K562 (cell line): ENCODE measurements around the gene KCNAB1. TPM values are rescaled to one million over a fixed set of nuclear protein-coding genes. Genes with fewer than 3 reads are reported as not detected.

Source experiments
- ATAC-seq: fragments of 200-7000 bp; cut with Tn5 transposase; 3 replicates; pipeline ENCODE4 v1.9.1; 2020; ENCODE audit warnings: moderate library complexity
- BruUV-seq: library from RNA; stranded (reverse); fragments of 400-500 nt; replicated peaks from 2 replicates; lab custom pipeline; 2021; lab: Mats Ljungman, UMichigan
- CTCF ChIA-PET: fragments of 300-600 bp; formaldehyde crosslinking; extraction: SDS; loops from one replicate; lab custom pipeline; 2021; ENCODE audit warnings: low intra/inter-chr PET ratio; lab: Yijun Ruan, JAX
- POLR2A ChIA-PET: fragments of 300-600, 350-650 bp; sonication (Branson Sonifier 250); formaldehyde crosslinking; extraction: SDS; loops from one replicate; lab custom pipeline; 2021; ENCODE audit warnings: antibody characterized with exemption, inconsistent platforms; lab: Yijun Ruan, JAX
- DNase-seq, 4 experiments: peaks; one replicate each; pipeline versions ENCODE4 v3.0.0 to v3.0.0-alpha.2; 2011 to 2018; ENCODE audit warnings: low spot score in 3 of 4, mixed read lengths in 3 of 4; ENCODE audit errors: extremely low read depth in 1 of 4
- FAIRE-seq: peaks from 2 replicates; lab custom pipeline; 2011; peaks lifted over from hg19 to GRCh38; lab: Jason Lieb, UNC
- H2AFZ ChIP-seq: 2 replicates; pipeline ENCODE4 v1.6.0; 2011; ENCODE audit warnings: low read depth, low read length, control low read depth, inconsistent platforms
- H3K27ac ChIP-seq: fragments of 200-600 bp; 3 replicates; pipeline ENCODE4 v1.8.0; 2011; ENCODE audit warnings: low read depth, mild to moderate bottlenecking, control low read depth, inconsistent platforms, low read length, moderate library complexity, mixed read lengths; ENCODE audit errors: extremely low read depth
- H3K27me3 ChIP-seq, 2 experiments: fragments of 300-600 bp in 1 of 2; 2 replicates in 1 of 2; 3 replicates in 1 of 2; pipeline versions ENCODE4 v1.6.0 to v1.8.0; 2011; ENCODE audit warnings: inconsistent platforms in 2 of 2, low read length in 2 of 2, mild to moderate bottlenecking in 1 of 2, mixed read lengths in 1 of 2, moderate library complexity in 1 of 2; ENCODE audit not compliant: control insufficient read depth in 2 of 2, insufficient read depth in 2 of 2
- H3K36me3 ChIP-seq: fragments of 300-600 bp; 3 replicates; pipeline ENCODE4 v1.8.0; 2011; ENCODE audit warnings: mild to moderate bottlenecking, low read length, inconsistent platforms; ENCODE audit not compliant: control insufficient read depth, insufficient read depth
- H3K4me1 ChIP-seq, 2 experiments: fragments of 200-600 bp in 1 of 2; replicated peaks in 1 of 2; 2 replicates in 1 of 2; 3 replicates in 1 of 2; pipeline versions ENCODE4 v1.5.1 to v1.8.0; 2011; ENCODE audit warnings: inconsistent platforms in 2 of 2, low read length in 2 of 2, mild to moderate bottlenecking in 1 of 2, mixed read lengths in 1 of 2, moderate library complexity in 1 of 2; ENCODE audit not compliant: control insufficient read depth in 2 of 2, insufficient read depth in 2 of 2
- H3K4me2 ChIP-seq: 2 replicates; pipeline ENCODE4 v1.6.1; 2011; ENCODE audit warnings: low read length, control low read depth, inconsistent platforms, mixed read lengths; ENCODE audit not compliant: insufficient read depth
- H3K4me3 ChIP-seq: fragments of 200-600 bp; sonication (generic), shearing (Covaris generic); 2 replicates; pipeline ENCODE4 v1.5.1; 2016; ENCODE audit warnings: control low read depth, inconsistent platforms
- H3K79me2 ChIP-seq: fragments of 200-600 bp; 3 replicates; pipeline ENCODE4 v1.8.0; 2011; ENCODE audit warnings: low read length, inconsistent platforms; ENCODE audit not compliant: control insufficient read depth, insufficient read depth
- H3K9ac ChIP-seq, 2 experiments: 2 replicates each; pipeline versions ENCODE4 v1.6.0 to v1.6.1; 2011; ENCODE audit warnings: low read depth in 2 of 2, low read length in 2 of 2, control low read depth in 1 of 2, inconsistent platforms in 1 of 2, mild to moderate bottlenecking in 1 of 2, mixed read lengths in 1 of 2; ENCODE audit not compliant: insufficient read depth in 1 of 2
- H3K9me1 ChIP-seq: one replicate; pipeline ENCODE4 v1.6.0; 2011; ENCODE audit warnings: inconsistent platforms, mild to moderate bottlenecking, low read length, moderate library complexity; ENCODE audit not compliant: control insufficient read depth, insufficient read depth
- H3K9me3 ChIP-seq: replicated peaks from 2 replicates; pipeline ENCODE4 v1.5.1; 2011; ENCODE audit warnings: low read depth, low read length, inconsistent platforms; ENCODE audit not compliant: control insufficient read depth, insufficient read depth
- H4K20me1 ChIP-seq: replicated peaks from 2 replicates; pipeline ENCODE4 v1.6.1; 2011; ENCODE audit warnings: low read length, inconsistent platforms, mixed read lengths; ENCODE audit not compliant: control insufficient read depth, insufficient read depth
- CXXC5 ChIP-seq: fragments of 250-450 bp; sonication (Bioruptor Pico); IDR thresholded peaks from 2 replicates; pipeline ENCODE4 v1.8.0; 2022; ENCODE audit warnings: inconsistent platforms, mild to moderate bottlenecking, moderate library complexity
- GTF2F1 ChIP-seq: IDR thresholded peaks from 2 replicates; pipeline ENCODE4 v1.6.1; 2011; ENCODE audit warnings: low read depth, low read length, improper control_type of control experiment
- HDAC8 ChIP-seq: fragments of 450-650 bp; IDR thresholded peaks from 2 replicates; pipeline ENCODE4 v1.6.1; 2016; ENCODE audit warnings: mild to moderate bottlenecking, missing genetic modification characterization, moderate library complexity, missing compliant biosample characterization
- HIVEP1 ChIP-seq: fragments of 250-450 bp; sonication (Bioruptor Pico); IDR thresholded peaks from 2 replicates; pipeline ENCODE4 v1.4.0; 2020; ENCODE audit warnings: mild to moderate bottlenecking
- HSF4 ChIP-seq: fragments of 250-450 bp; sonication (Bioruptor Pico); IDR thresholded peaks from 2 replicates; pipeline ENCODE4 v2.1.2; 2022; ENCODE audit warnings: mild to moderate bottlenecking, moderate library complexity, borderline replicate concordance
- ID3 ChIP-seq, 2 experiments: fragments of 250-450 bp in 1 of 2; fragments of 450-650 bp in 1 of 2; sonication (Bioruptor Pico) in 1 of 2; IDR thresholded peaks; 2 replicates each; pipeline versions ENCODE4 v1.6.1 to v1.8.0; 2016 to 2021; ENCODE audit warnings: mild to moderate bottlenecking in 2 of 2, moderate library complexity in 2 of 2, missing compliant biosample characterization in 1 of 2, missing genetic modification characterization in 1 of 2
- MBD2 ChIP-seq: sonication (generic); IDR thresholded peaks from 2 replicates; pipeline ENCODE4 v1.6.1; 2016; ENCODE audit warnings: low read depth, borderline replicate concordance
- NFIC ChIP-seq: fragments of 450-650 bp; IDR thresholded peaks from 2 replicates; pipeline ENCODE4 v1.6.1; 2017; ENCODE audit warnings: mild to moderate bottlenecking, inconsistent platforms
- RBBP5 ChIP-seq: fragments of 200-600 bp; sonication (generic); IDR thresholded peaks from 2 replicates; pipeline ENCODE4 v1.6.1; 2012; ENCODE audit warnings: borderline replicate concordance, mild to moderate bottlenecking, low read length, control low read depth, inconsistent platforms; ENCODE audit not compliant: insufficient read depth, poor library complexity, severe bottlenecking
- SP2 ChIP-seq: IDR thresholded peaks from 2 replicates; pipeline ENCODE4 v1.6.1; 2011; ENCODE audit warnings: mild to moderate bottlenecking, low read depth, low read length, moderate library complexity; ENCODE audit not compliant: poor library complexity, severe bottlenecking; ENCODE audit errors: extremely low read depth
- TCF3 ChIP-seq: sonication (generic); formaldehyde crosslinking; IDR thresholded peaks from 2 replicates; pipeline ENCODE4 v1.4.0; 2020; ENCODE audit warnings: mild to moderate bottlenecking, missing genetic modification reagents
- TEAD2 ChIP-seq: fragments of 450-650 bp; IDR thresholded peaks from 2 replicates; pipeline ENCODE4 v1.6.1; 2016; ENCODE audit warnings: missing genetic modification characterization, control low read depth, missing compliant biosample characterization
- XRCC5 ChIP-seq: fragments of 200-400 bp; formaldehyde crosslinking; IDR thresholded peaks from 2 replicates; pipeline ENCODE4 v1.6.1; 2017; ENCODE audit warnings: low read depth, mild to moderate bottlenecking, low read length
- ZBTB49 ChIP-seq: sonication (generic); formaldehyde crosslinking; IDR thresholded peaks from 2 replicates; pipeline ENCODE4 v1.8.0; 2022; ENCODE audit warnings: missing genetic modification reagents, mild to moderate bottlenecking, borderline replicate concordance
- ZNF143 ChIP-seq: sonication (generic); formaldehyde crosslinking; IDR thresholded peaks from 2 replicates; pipeline ENCODE4 v1.9.0; 2022; ENCODE audit warnings: mild to moderate bottlenecking, missing genetic modification reagents
- ZNF431 ChIP-seq: sonication (generic); formaldehyde crosslinking; IDR thresholded peaks from 2 replicates; pipeline ENCODE4 v1.8.0; 2022; ENCODE audit warnings: mild to moderate bottlenecking, missing genetic modification reagents
- ZNF449 ChIP-seq: fragments of 250-450 bp; sonication (Bioruptor Pico); IDR thresholded peaks from 2 replicates; pipeline ENCODE4 v1.8.0; 2022; ENCODE audit warnings: moderate library complexity, mild to moderate bottlenecking, inconsistent platforms
- ZNF695 ChIP-seq: fragments of 450-650 bp; formaldehyde crosslinking; IDR thresholded peaks from 2 replicates; pipeline ENCODE4 v1.4.0; 2020; ENCODE audit warnings: mild to moderate bottlenecking, moderate library complexity
- ZNF766 ChIP-seq: fragments of 200-800 bp; sonication (Bioruptor generic); conservative IDR thresholded peaks from 2 replicates; pipeline ENCODE4 v1.6.1; 2016; ENCODE audit warnings: missing genetic modification characterization, missing compliant biosample characterization
- WGBS: fragments of 100-300 bp; shearing (Covaris generic); methylation state at CpG from one replicate; pipeline ENCODE4 v1.1.6; 2016; ENCODE audit warnings: low coverage, mixed read lengths; ENCODE audit not compliant: insufficient coverage; ENCODE audit errors: missing lambda C conversion rate; 5-methylcytosine and 5-hydroxymethylcytosine counted together
- in situ Hi-C: fragments of 300-500 bp; cut with MboI; formaldehyde crosslinking; loops from 4 replicates; pipeline ENCODE4 v1.15.0; 2018; ENCODE audit warnings: inconsistent platforms, mixed read lengths
- intact Hi-C: fragments of 100-400 bp; cut with micrococcal nuclease; formaldehyde crosslinking; loops from 2 replicates; pipeline ENCODE4 v1.14.2; 2022
- polyA plus RNA-seq, 8 experiments: library from polyadenylated mRNA; depleted of rRNA in 4 of 8; stranded (reverse) in 5 of 8; unstranded in 3 of 8; fragments of >200 nt; fragmentation: Nextera tagmentation in 2 of 8; fragmentation: Illumina TruSeq in 1 of 8; extraction: Ambion mirVana in 2 of 8; extraction: Trizol in 1 of 8; gene quantifications; 2 replicates each; pipeline versions ENCODE4 v1.2.1 to v1.2.3, GENCODE V29; 2011 to 2014; ENCODE audit warnings: inconsistent platforms in 1 of 8, missing spikeins in 1 of 8
- total RNA-seq, 7 experiments: library from RNA; depleted of rRNA in 6 of 7; stranded (reverse); fragments of >200 nt in 6 of 7; fragmentation: Illumina TruSeq in 2 of 7; extraction: Trizol in 2 of 7; gene quantifications; 2 replicates each; pipeline versions ENCODE4 v1.2.1 to v1.2.3, GENCODE V29; 2011 to 2021; ENCODE audit warnings: low replicate concordance in 1 of 7

KCNAB1 gene
- total and polyA plus RNA-seq, 9 of the 15 experiments (the other 6 are each of a cell fraction or from before 2014, with no cell fraction given): 0.14 to 1.2 (median 0.51) TPM

- 29% methylated on average over 4 of the region's 4 CpGs for WGBS
- H3K27ac ChIP-seq: no peak overlapping the region
- in situ Hi-C loops: no loop called here
- peak; percentile 91 for ATAC-seq
- FAIRE-seq: peak; percentile 77
- intact Hi-C loops: no loop called here
- no peak overlapping the region for H3K4me3 ChIP-seq
- no peaks in the 10 kb centered on the region for H3K79me2 ChIP-seq
- no peak overlapping the region for H3K9ac ChIP-seq
- no TSS peak for BruUV-seq
- peak overlapping the region; percentile 85 for H2AFZ ChIP-seq
- peaks cover 0 to 39% of the 10 kb centered on the region in 2 experiments; a peak in 3 of 5 replicates for H3K4me1 ChIP-seq
- no peaks in the 10 kb centered on the region for H3K27me3 ChIP-seq
- H3K9me3 ChIP-seq: no peaks in the 10 kb centered on the region
- H3K9me1 ChIP-seq: no peaks in the 10 kb centered on the region
- H3K36me3 ChIP-seq: no peaks in the 10 kb centered on the region
- H3K4me2 ChIP-seq: no peak overlapping the region
- ChIA-PET CTCF (no interaction called here), POLR2A (interaction anchor here (1.5 kb wide), 1 partner anchor 12 kb away, joined by 3 read pairs; no protein-coding TSS in a partner anchor)
- peak; percentile 78 to 87 (median 84) for DNase-seq
- no peaks in the 10 kb centered on the region for H4K20me1 ChIP-seq
- TF ChIP-seq CXXC5 (peak; percentile 80), ZBTB49 (CRISPR knock-in tag) (no peak), ZNF143 (no peak), HIVEP1 (CRISPR knock-in tag) (no peak), ID3 (CRISPR knock-in tag; IDR thresholded peaks at IDR 0.05) (peak; percentile 76; the same call in 1 of the 2 replicates), ID3 (tag; IDR thresholded peaks at IDR 0.05) (no peak), TEAD2 (tag) (0 out of 2 replicates have a peak, but pooled peaks have one; percentile 16), SP2 (no peak), HDAC8 (tag) (peak; percentile 65; the same call in 1 of the 2 replicates), ZNF766 (CRISPR knock-in tag) (peak; percentile 75; the same call in 1 of the 2 replicates), ZNF449 (CRISPR knock-in tag) (no peak), ZNF431 (CRISPR knock-in tag) (no peak), NFIC (no peak), MBD2 (no peak), TCF3 (CRISPR knock-in tag) (no peak), XRCC5 (no peak), HSF4 (peak; percentile 90; the same call in 1 of the 2 replicates), GTF2F1 (no peak), ZNF695 (no peak), RBBP5 (no peak)
These were observed 335.5 kb downstream of the KCNAB1 start for GRCh38 chr3:156455839-156456238.
